Upper lobe of left lung (tissue), 6 donors: ENCODE data around the gene PTPRN2. TPM values are rescaled to one million over a fixed set of nuclear protein-coding genes. Genes with fewer than 3 reads are reported as not detected.
"Not testable (repeated sequence)": the region's sequence is repeated elsewhere in the genome, so short reads cannot be mapped to it uniquely, and the experiment has no call there.

Experiments used
- ATAC-seq, 2 donors: fragments of 200-7000 bp; cut with Tn5 transposase; one replicate each; pipeline ENCODE4 v1.9.1; 2022; ENCODE audit warnings: mild to moderate bottlenecking in 2 of 2, moderate library complexity in 2 of 2; ENCODE audit not compliant: low FRiP score in 2 of 2
- DNase-seq, 2 donors: peaks; one replicate each; pipeline ENCODE4 v3.0.0-alpha.2; 2019 to 2020
- H3K27ac ChIP-seq, 4 donors: fragments of 200-600 bp; sonication (generic); one replicate each; pipeline ENCODE4 v1.5.1; 2016 to 2019
- H3K27me3 ChIP-seq, 4 donors: fragments of 200-600 bp; sonication (generic); one replicate each; pipeline ENCODE4 v1.5.1; 2017 to 2019
- H3K36me3 ChIP-seq, 4 donors: fragments of 200-600 bp; sonication (generic); one replicate each; pipeline ENCODE4 v1.5.1; 2016 to 2019
- H3K4me1 ChIP-seq, 4 donors: fragments of 200-600 bp; sonication (generic); one replicate each; pipeline ENCODE4 v1.5.1; 2018 to 2019
- H3K4me3 ChIP-seq, 4 donors: fragments of 200-600 bp; sonication (generic); one replicate each; pipeline ENCODE4 v1.5.1; 2017 to 2019; ENCODE audit warnings: mild to moderate bottlenecking in 2 of 4, moderate library complexity in 1 of 4
- H3K9me3 ChIP-seq, 4 donors: fragments of 200-600 bp; sonication (generic); one replicate each; pipeline ENCODE4 v1.5.1; 2018 to 2019
- EP300 ChIP-seq, 4 donors: sonication (generic); formaldehyde crosslinking; IDR thresholded peaks; one replicate each; pipeline ENCODE4 v1.5.1; 2017; ENCODE audit warnings: antibody characterized with exemption in 4 of 4, control low read depth in 2 of 4
- POLR2A ChIP-seq, 4 donors: fragments of 450-650 bp; IDR thresholded peaks; one replicate each; pipeline ENCODE4 v1.5.1; 2016 to 2017; ENCODE audit warnings: antibody characterized with exemption in 4 of 4, mild to moderate bottlenecking in 2 of 4
- POLR2AphosphoS5 ChIP-seq, 2 donors: sonication (generic); formaldehyde crosslinking; IDR thresholded peaks; one replicate each; pipeline ENCODE4 v1.5.1; 2017; ENCODE audit warnings: antibody characterized with exemption in 2 of 2
- WGBS, 2 donors: methylation state at CpG; one replicate each; pipeline ENCODE4 v1.1.5; 2017 to 2018; 5-methylcytosine and 5-hydroxymethylcytosine counted together
- total RNA-seq, 6 donors: library from RNA; depleted of rRNA in 4 of 6; stranded (reverse); fragments of >200 nt in 4 of 6; gene quantifications; one replicate each; pipeline versions ENCODE4 v1.1.0 to v1.2.1, GENCODE V29; 2016 to 2021
- TF ChIP-seq, protein P1 (sequence below), 6 experiments: fragments of 450-650 bp in 4 of 6; fragments of 200-600 bp in 2 of 6; sonication (generic) in 2 of 6; IDR thresholded peaks; one replicate each; pipeline ENCODE4 v1.5.1; 2016 to 2019; ENCODE audit warnings: antibody characterized with exemption in 6 of 6
- donor health status: DM: no; HTN: no; CAD: no; lungs with moderate emphysema.
- donor health status: DM: no; HTN: yes; CAD: no; lungs with severe emphysema.

PTPRN2 gene
- total RNA-seq, 6 donors from 2014 or later: 3.3 to 7.9 (median 5.2) TPM

DNA sequence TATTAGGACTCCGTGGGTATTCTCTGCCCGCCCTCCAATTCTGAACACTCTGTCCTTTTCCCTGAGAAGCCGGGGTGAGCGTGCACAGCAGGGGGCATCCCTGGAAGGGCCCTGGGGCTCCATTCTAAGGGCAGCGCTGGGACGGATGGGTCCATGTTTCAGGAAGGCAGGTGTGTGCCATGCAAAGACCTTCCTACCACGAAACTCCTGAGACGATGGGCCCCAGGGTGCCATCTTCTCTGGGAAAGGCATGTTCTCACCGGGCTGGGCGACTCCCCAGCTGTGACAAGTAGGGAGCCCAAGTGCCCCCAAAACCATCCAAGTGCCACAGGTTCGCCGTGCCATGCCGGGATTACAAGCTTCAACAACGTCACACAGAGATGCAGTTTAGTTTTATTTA lies 994.1 kb downstream of the PTPRN2 start:
- 86 to 88% methylated on average over 14 of the region's 14 CpGs for WGBS, 2 donors
- no peak for DNase-seq
- TF ChIP-seq EP300 (IDR thresholded peaks at IDR 0.05) (no peak), POLR2A (IDR thresholded peaks at IDR 0.05) (no peak), POLR2AphosphoS5 (IDR thresholded peaks at IDR 0.05) (no peak)
- TF ChIP-seq, protein P1, sequence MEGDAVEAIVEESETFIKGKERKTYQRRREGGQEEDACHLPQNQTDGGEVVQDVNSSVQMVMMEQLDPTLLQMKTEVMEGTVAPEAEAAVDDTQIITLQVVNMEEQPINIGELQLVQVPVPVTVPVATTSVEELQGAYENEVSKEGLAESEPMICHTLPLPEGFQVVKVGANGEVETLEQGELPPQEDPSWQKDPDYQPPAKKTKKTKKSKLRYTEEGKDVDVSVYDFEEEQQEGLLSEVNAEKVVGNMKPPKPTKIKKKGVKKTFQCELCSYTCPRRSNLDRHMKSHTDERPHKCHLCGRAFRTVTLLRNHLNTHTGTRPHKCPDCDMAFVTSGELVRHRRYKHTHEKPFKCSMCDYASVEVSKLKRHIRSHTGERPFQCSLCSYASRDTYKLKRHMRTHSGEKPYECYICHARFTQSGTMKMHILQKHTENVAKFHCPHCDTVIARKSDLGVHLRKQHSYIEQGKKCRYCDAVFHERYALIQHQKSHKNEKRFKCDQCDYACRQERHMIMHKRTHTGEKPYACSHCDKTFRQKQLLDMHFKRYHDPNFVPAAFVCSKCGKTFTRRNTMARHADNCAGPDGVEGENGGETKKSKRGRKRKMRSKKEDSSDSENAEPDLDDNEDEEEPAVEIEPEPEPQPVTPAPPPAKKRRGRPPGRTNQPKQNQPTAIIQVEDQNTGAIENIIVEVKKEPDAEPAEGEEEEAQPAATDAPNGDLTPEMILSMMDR (IDR thresholded peaks at IDR 0.05): no peak
- no peak overlapping the region for H3K27ac ChIP-seq
- no peaks in the 10 kb centered on the region for H3K9me3 ChIP-seq
- H3K4me3 ChIP-seq: no peak overlapping the region
- ATAC-seq: no peak
- H3K36me3 ChIP-seq: no peaks in the 10 kb centered on the region
- no peaks in the 10 kb centered on the region for H3K4me1 ChIP-seq
- H3K27me3 ChIP-seq: no peaks in the 10 kb centered on the region

DNA sequence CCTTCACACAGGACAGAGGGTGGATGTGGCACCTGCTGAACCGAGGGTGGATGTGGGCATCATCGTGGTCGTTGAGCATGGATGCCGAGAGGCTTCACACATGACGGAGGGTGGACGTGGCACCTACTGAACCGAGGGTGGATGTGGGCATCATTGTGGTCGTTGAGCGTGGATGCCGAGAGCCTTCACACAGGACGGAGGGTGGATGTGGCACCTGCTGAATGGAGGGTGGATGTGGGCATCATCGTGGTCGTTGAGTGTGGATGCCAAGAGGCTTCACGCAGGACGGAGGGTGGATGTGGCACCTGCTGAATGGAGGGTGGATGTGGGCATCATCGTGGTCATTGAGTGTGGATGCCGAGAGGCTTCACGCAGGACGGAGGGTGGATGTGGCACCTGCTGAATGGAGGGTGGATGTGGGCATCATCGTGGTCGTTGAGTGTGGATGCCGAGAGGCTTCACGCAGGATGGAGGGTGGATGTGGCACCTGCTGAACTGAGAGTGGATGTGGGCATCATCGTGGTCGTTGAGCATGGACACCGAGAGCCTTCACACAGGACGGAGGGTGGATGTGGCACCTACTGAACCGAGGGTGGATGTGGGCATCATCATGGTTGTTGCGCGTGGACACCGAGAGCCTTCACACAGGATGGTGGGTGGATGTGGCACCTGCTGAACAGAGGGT lies 994.8 kb downstream of the PTPRN2 start:
- WGBS, 2 donors: 84 to 93% methylated on average over 31 of the region's 31 CpGs
- H3K9me3 ChIP-seq, H3K27me3 ChIP-seq: not testable (repeated sequence)

GRCh38 chr7:157590526-157590925 lies 997.1 kb downstream of the PTPRN2 start:
- Histone ChIP-seq H3K4me3 (no peak overlapping the region), H3K4me1 (no peaks in the 10 kb centered on the region), H3K36me3 (no peaks in the 10 kb centered on the region), H3K27me3 (no peaks in the 10 kb centered on the region), H3K27ac (no peak overlapping the region), H3K9me3 (peaks cover 0 to 3% (median 0%) of the 10 kb centered on the region in 4 donors)
- ATAC-seq (no peak), DNase-seq (no peak)
- 79 to 84% methylated on average over 7 to 13 of the region's 13 CpGs for WGBS, 2 donors
- TF ChIP-seq POLR2AphosphoS5 (IDR thresholded peaks at IDR 0.05) (no peak), EP300 (IDR thresholded peaks at IDR 0.05) (no peak), POLR2A (IDR thresholded peaks at IDR 0.05) (no peak)
- TF ChIP-seq, protein P1 (IDR thresholded peaks at IDR 0.05): no peak

More for the DNA sequence above, 994.8 kb downstream of the PTPRN2 start:
- not testable (repeated sequence) for ATAC-seq, H3K4me1 ChIP-seq, H3K36me3 ChIP-seq, H3K27ac ChIP-seq, DNase-seq, H3K4me3 ChIP-seq

- TF ChIP-seq POLR2A (IDR thresholded peaks at IDR 0.05): no peak
- TF ChIP-seq POLR2AphosphoS5 (IDR thresholded peaks at IDR 0.05): no peak
- TF ChIP-seq EP300 (IDR thresholded peaks at IDR 0.05): no peak
- TF ChIP-seq, protein P1 (IDR thresholded peaks at IDR 0.05): no peak
- Histone ChIP-seq H3K27me3 (no peaks in the 10 kb centered on the region), H3K27ac (no peak overlapping the region), H3K4me1 (no peaks in the 10 kb centered on the region), H3K9me3 (peaks cover 0 to 8% (median 0%) of the 10 kb centered on the region in 4 donors), H3K4me3 (no peak overlapping the region), H3K36me3 (no peaks in the 10 kb centered on the region)
- no peak for DNase-seq
- ATAC-seq: no peak
- WGBS, 2 donors: 61 to 63% methylated on average over 11 of the region's 11 CpGs
Measured at GRCh38 chr7:157589680-157590079, 997.9 kb downstream of the PTPRN2 start.

DNA sequence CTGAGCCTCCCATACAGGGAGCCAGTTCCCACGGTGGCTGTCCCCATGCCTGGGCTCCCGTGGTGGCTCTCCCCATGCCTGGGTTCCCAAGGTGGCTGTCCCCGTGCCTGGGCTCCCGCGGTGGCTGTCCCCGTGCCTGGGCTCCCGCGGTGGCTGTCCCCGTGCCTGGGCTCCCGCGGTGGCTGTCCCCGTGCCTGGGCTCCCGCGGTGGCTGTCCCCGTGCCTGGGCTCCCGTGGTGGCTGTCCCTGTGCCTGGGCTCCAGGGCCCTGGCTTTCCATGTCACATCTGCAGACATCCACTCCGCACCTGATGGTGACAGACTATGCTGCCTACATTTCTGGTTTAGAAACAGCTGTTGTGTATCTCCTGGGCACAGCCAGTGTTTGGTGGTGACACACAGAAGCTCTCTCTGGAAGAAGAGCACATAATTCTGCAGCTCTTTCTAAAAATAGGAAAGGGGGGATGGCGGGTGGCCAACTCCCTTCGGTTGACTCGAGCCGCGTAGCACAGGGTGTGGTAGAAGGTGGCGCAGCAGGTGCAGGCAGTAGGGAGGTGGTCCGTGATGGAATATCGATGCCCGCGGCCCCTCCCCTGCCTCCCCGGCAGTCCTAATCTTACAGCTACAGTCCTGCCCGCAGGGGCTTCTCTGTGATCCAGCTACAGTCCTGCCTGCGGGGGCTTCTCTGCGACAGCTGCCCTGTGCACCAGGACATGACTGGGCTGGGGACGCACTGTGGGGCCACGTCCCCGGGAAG lies 999.6 kb downstream of the PTPRN2 start:
- H3K36me3 ChIP-seq: no peaks in the 10 kb centered on the region

More for the DNA sequence above, 999.6 kb downstream of the PTPRN2 start:
- no peak overlapping the region for H3K4me3 ChIP-seq
- H3K4me1 ChIP-seq: no peaks in the 10 kb centered on the region
- TF ChIP-seq EP300 (IDR thresholded peaks at IDR 0.05) (no peak), POLR2A (IDR thresholded peaks at IDR 0.05) (no peak), POLR2AphosphoS5 (IDR thresholded peaks at IDR 0.05) (no peak)
- TF ChIP-seq, protein P1 (IDR thresholded peaks at IDR 0.05): no peak
- DNase-seq (no peak), ATAC-seq (no peak)
- H3K27me3 ChIP-seq: no peaks in the 10 kb centered on the region
- 69 to 89% methylated on average over 16 to 32 of the region's 34 CpGs for WGBS, 2 donors
- H3K27ac ChIP-seq: no peak overlapping the region
- peaks cover 0 to 8% (median 0%) of the 10 kb centered on the region in 4 donors for H3K9me3 ChIP-seq
